ENCODE measurements around the gene TCERG1L.

The TCERG1L gene

DNA sequence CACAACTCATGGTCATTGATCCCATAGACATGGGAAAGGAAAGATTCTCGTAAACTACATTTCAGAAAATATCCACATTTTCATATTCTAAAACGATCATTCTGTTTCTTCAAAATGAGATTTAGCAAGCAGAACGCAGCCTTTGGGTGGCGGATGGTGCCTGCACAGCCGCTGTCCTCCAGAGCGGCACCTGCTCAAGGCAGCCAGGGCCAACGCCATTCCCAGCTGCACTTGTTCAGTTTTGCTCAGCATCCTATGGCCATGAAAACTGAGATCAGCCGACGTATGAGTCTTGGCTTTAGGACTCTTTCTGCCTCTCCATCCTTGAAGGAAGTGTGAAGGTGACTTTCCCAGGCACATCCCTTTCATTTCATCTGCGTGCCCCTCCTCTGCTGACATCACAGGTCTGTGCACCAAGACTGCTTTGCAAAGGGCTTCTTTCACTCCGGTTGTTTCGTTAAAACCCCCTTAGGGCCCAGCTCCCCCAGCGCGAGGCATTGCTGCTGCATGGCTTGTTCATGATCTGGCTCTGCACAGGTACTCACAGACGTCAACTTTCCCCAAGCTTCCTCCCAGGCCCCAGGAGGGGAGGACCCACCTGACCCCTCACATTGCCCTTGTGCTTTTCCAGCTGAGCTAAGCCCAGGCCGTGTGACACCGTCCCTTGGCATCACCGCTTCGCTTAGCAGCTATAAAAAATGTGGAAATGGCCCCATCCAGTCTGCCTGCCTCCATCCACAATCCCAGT is 37.2 kb downstream of the TCERG1L start:
- Histone ChIP-seq H3K36me3 (ENCODE audit: control insufficient read depth in 1 of 2, insufficient read depth in 2 of 2, low read length in 2 of 2) (no peaks in the 10 kb centered on the region), H3K27me3 (ENCODE audit: control insufficient read depth in 1 of 2, insufficient read depth in 2 of 2, low read length in 2 of 2) (no peaks in the 10 kb centered on the region), H3K9ac (ENCODE audit: low read depth in 1 of 2, low read length in 2 of 2) (no peak overlapping the region), H3K9me3 (ENCODE audit: control insufficient read depth in 1 of 2, low read length in 2 of 2) (no peaks in the 10 kb centered on the region), H3K4me3 (ENCODE audit: low read depth in 1 of 2, low read length in 2 of 2) (no peak overlapping the region), H3K27ac (ENCODE audit: low read depth, low read length) (no peak overlapping the region), H3K4me1 (ENCODE audit: control insufficient read depth in 1 of 2, insufficient read depth in 2 of 2, low read length in 2 of 2) (no peaks in the 10 kb centered on the region)

- Histone ChIP-seq H3K27me3 (ENCODE audit: control insufficient read depth in 1 of 2, insufficient read depth in 2 of 2, low read length in 2 of 2) (no peaks in the 10 kb centered on the region), H3K27ac (ENCODE audit: low read depth, low read length) (no peak overlapping the region), H3K9me3 (ENCODE audit: control insufficient read depth in 1 of 2, low read length in 2 of 2) (no peaks in the 10 kb centered on the region), H3K4me3 (ENCODE audit: low read depth in 1 of 2, low read length in 2 of 2) (no peak overlapping the region), H3K9ac (ENCODE audit: low read depth in 1 of 2, low read length in 2 of 2) (no peak overlapping the region), H3K4me1 (ENCODE audit: control insufficient read depth in 1 of 2, insufficient read depth in 2 of 2, low read length in 2 of 2) (no peaks in the 10 kb centered on the region), H3K36me3 (ENCODE audit: control insufficient read depth in 1 of 2, insufficient read depth in 2 of 2, low read length in 2 of 2) (no peaks in the 10 kb centered on the region)
Observed at GRCh38 chr10:131273476-131273875, 38.0 kb downstream of the TCERG1L start.

- no peaks in the 10 kb centered on the region for H3K27me3 ChIP-seq (ENCODE audit: control insufficient read depth in 1 of 2, insufficient read depth in 2 of 2, low read length in 2 of 2)
- no peaks in the 10 kb centered on the region for H3K4me1 ChIP-seq (ENCODE audit: control insufficient read depth in 1 of 2, insufficient read depth in 2 of 2, low read length in 2 of 2)
- H3K36me3 ChIP-seq (ENCODE audit: control insufficient read depth in 1 of 2, insufficient read depth in 2 of 2, low read length in 2 of 2) = no peaks in the 10 kb centered on the region
- H3K9ac ChIP-seq (ENCODE audit: low read depth in 1 of 2, low read length in 2 of 2) = no peak overlapping the region
- H3K9me3 ChIP-seq (ENCODE audit: control insufficient read depth in 1 of 2, low read length in 2 of 2) = no peaks in the 10 kb centered on the region
- H3K27ac ChIP-seq (ENCODE audit: low read depth, low read length) = no peak overlapping the region
- no peak overlapping the region for H3K4me3 ChIP-seq (ENCODE audit: low read depth in 1 of 2, low read length in 2 of 2)
Observed at GRCh38 chr10:131272897-131273451, 38.5 kb downstream of the TCERG1L start.

DNA sequence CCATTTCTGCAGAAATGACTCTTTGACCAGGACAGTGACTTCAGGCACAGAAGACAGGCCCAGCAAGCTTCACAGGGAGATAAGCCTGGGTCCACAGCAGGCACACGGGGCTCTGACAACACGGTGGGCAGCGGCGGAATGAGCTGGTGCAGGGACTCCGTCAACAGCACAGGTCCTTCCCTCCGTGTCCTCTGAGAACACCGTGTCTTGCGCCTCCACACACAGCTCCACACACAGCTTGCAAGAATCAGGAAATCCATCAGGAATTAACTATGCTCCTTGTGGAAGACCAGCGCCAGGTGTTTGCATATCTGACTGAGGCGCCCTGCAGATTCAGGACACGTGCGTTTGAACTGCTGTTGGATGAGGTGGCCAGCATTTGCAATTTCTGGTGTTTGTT is 39.6 kb downstream of the TCERG1L start:
- Histone ChIP-seq H3K27ac (ENCODE audit: low read depth, low read length) (no peak overlapping the region), H3K27me3 (ENCODE audit: control insufficient read depth in 1 of 2, insufficient read depth in 2 of 2, low read length in 2 of 2) (no peaks in the 10 kb centered on the region), H3K4me3 (ENCODE audit: low read depth in 1 of 2, low read length in 2 of 2) (no peak overlapping the region), H3K9ac (ENCODE audit: low read depth in 1 of 2, low read length in 2 of 2) (no peak overlapping the region), H3K4me1 (ENCODE audit: control insufficient read depth in 1 of 2, insufficient read depth in 2 of 2, low read length in 2 of 2) (no peaks in the 10 kb centered on the region), H3K9me3 (ENCODE audit: control insufficient read depth in 1 of 2, low read length in 2 of 2) (no peaks in the 10 kb centered on the region), H3K36me3 (ENCODE audit: control insufficient read depth in 1 of 2, insufficient read depth in 2 of 2, low read length in 2 of 2) (no peaks in the 10 kb centered on the region)

DNA sequence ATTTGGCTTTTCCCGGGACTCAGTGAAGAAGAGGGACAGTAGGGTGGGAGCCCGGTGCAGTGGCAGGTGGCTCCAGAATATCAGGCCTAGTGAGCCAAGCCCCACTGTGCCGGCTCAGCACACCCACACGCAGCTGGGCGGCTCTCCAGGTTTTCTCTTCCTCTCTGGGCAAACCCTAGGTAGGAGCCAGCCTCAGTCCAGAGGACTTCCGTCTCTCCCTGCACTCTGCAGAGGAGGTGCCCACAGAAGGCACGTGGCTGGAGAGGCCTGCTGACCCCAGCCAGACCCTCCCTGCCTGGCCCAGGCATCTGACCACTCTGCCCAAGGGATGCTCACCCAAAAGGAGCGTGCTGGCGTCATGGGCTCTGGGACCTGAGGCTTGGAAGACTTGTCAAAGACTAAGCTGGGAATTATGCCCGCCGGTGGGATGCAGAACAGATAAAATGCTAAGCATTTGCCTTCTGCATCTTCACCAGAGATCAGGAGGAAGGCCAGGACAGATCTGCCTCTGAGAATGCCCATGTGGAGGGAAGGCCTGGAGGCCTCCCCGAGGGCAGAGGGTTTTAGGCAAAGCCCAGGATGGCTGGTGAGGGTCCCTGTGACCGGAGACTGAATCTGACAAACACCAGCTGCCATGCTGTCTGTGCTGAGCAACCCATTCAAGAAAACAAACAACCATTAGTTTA is 40.2 kb downstream of the TCERG1L start:
- Histone ChIP-seq H3K4me3 (ENCODE audit: low read depth in 1 of 2, low read length in 2 of 2) (no peak overlapping the region), H3K9ac (ENCODE audit: low read depth in 1 of 2, low read length in 2 of 2) (no peak overlapping the region), H3K4me1 (ENCODE audit: control insufficient read depth in 1 of 2, insufficient read depth in 2 of 2, low read length in 2 of 2) (no peaks in the 10 kb centered on the region), H3K27ac (ENCODE audit: low read depth, low read length) (no peak overlapping the region), H3K27me3 (ENCODE audit: control insufficient read depth in 1 of 2, insufficient read depth in 2 of 2, low read length in 2 of 2) (no peaks in the 10 kb centered on the region), H3K9me3 (ENCODE audit: control insufficient read depth in 1 of 2, low read length in 2 of 2) (no peaks in the 10 kb centered on the region), H3K36me3 (ENCODE audit: control insufficient read depth in 1 of 2, insufficient read depth in 2 of 2, low read length in 2 of 2) (no peaks in the 10 kb centered on the region)

- Histone ChIP-seq H3K36me3 (ENCODE audit: control insufficient read depth in 1 of 2, insufficient read depth in 2 of 2, low read length in 2 of 2) (no peaks in the 10 kb centered on the region), H3K4me3 (ENCODE audit: low read depth in 1 of 2, low read length in 2 of 2) (no peak overlapping the region), H3K9ac (ENCODE audit: low read depth in 1 of 2, low read length in 2 of 2) (no peak overlapping the region), H3K27me3 (ENCODE audit: control insufficient read depth in 1 of 2, insufficient read depth in 2 of 2, low read length in 2 of 2) (no peaks in the 10 kb centered on the region), H3K4me1 (ENCODE audit: control insufficient read depth in 1 of 2, insufficient read depth in 2 of 2, low read length in 2 of 2) (no peaks in the 10 kb centered on the region), H3K9me3 (ENCODE audit: control insufficient read depth in 1 of 2, low read length in 2 of 2) (no peaks in the 10 kb centered on the region), H3K27ac (ENCODE audit: low read depth, low read length) (no peak overlapping the region)
Observed at GRCh38 chr10:131270461-131271190, 40.9 kb downstream of the TCERG1L start.

DNA sequence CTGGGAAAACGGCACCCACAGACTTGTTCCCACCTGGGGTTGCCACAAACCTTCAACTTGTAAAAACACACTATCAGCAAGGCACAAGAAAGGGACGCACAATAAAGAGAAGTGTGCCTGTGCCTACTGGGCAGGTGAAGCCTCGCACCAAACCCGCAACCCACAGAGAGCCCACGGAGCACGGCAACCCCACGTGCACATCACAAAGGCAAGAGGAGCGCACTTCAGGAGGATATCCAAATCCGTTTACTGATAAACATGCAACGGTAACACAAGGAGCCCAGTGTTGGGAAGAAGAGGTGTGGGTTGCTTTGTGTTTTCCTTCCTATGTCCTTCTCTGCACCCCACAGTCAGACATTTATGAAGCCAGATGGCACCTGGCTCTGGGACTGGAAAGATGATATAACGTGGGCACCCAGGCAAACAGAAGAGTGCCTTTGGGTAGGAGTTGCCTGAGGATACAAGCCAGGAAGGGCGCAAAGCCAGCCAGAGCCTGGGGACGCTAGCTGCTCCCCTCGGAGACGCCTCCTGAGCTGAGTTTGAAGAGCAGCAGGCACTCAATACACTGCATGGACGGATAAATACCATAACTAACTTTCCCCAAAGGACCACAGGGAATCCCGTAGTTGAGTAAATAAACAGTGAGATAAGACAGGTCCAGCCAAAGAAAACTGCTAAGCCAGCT is 41.6 kb downstream of the TCERG1L start:
- Histone ChIP-seq H3K9ac (ENCODE audit: low read depth in 1 of 2, low read length in 2 of 2) (no peak overlapping the region), H3K36me3 (ENCODE audit: control insufficient read depth in 1 of 2, insufficient read depth in 2 of 2, low read length in 2 of 2) (no peaks in the 10 kb centered on the region), H3K27ac (ENCODE audit: low read depth, low read length) (no peak overlapping the region), H3K4me3 (ENCODE audit: low read depth in 1 of 2, low read length in 2 of 2) (no peak overlapping the region), H3K4me1 (ENCODE audit: control insufficient read depth in 1 of 2, insufficient read depth in 2 of 2, low read length in 2 of 2) (no peaks in the 10 kb centered on the region), H3K9me3 (ENCODE audit: control insufficient read depth in 1 of 2, low read length in 2 of 2) (no peaks in the 10 kb centered on the region), H3K27me3 (ENCODE audit: control insufficient read depth in 1 of 2, insufficient read depth in 2 of 2, low read length in 2 of 2) (no peaks in the 10 kb centered on the region)

DNA sequence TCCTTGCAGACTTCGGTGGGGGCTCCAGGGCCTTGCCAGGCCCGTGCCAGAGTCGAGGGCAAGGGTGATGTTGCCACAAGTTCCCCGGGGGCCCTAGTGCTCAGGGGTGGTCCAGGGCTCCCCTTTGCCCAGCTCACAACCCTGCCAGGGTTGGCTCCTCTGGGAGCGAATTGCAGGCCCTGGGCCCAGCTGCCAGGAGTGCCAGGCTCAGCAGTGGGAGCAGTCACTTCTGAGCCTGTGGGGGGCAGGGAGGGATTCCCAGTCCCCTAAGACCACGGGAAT is 43.8 kb downstream of the TCERG1L start:
- no peaks in the 10 kb centered on the region for H3K36me3 ChIP-seq (ENCODE audit: control insufficient read depth in 1 of 2, insufficient read depth in 2 of 2, low read length in 2 of 2)
- H3K27me3 ChIP-seq (ENCODE audit: control insufficient read depth in 1 of 2, insufficient read depth in 2 of 2, low read length in 2 of 2) = no peaks in the 10 kb centered on the region
- no peaks in the 10 kb centered on the region for H3K4me1 ChIP-seq (ENCODE audit: control insufficient read depth in 1 of 2, insufficient read depth in 2 of 2, low read length in 2 of 2)
- H3K9me3 ChIP-seq (ENCODE audit: control insufficient read depth in 1 of 2, low read length in 2 of 2) = no peaks in the 10 kb centered on the region
- H3K4me3 ChIP-seq (ENCODE audit: low read depth in 1 of 2, low read length in 2 of 2) = no peak overlapping the region
- H3K27ac ChIP-seq (ENCODE audit: low read depth, low read length) = no peak overlapping the region
- H3K9ac ChIP-seq (ENCODE audit: low read depth in 1 of 2, low read length in 2 of 2) = no peak overlapping the region

DNA sequence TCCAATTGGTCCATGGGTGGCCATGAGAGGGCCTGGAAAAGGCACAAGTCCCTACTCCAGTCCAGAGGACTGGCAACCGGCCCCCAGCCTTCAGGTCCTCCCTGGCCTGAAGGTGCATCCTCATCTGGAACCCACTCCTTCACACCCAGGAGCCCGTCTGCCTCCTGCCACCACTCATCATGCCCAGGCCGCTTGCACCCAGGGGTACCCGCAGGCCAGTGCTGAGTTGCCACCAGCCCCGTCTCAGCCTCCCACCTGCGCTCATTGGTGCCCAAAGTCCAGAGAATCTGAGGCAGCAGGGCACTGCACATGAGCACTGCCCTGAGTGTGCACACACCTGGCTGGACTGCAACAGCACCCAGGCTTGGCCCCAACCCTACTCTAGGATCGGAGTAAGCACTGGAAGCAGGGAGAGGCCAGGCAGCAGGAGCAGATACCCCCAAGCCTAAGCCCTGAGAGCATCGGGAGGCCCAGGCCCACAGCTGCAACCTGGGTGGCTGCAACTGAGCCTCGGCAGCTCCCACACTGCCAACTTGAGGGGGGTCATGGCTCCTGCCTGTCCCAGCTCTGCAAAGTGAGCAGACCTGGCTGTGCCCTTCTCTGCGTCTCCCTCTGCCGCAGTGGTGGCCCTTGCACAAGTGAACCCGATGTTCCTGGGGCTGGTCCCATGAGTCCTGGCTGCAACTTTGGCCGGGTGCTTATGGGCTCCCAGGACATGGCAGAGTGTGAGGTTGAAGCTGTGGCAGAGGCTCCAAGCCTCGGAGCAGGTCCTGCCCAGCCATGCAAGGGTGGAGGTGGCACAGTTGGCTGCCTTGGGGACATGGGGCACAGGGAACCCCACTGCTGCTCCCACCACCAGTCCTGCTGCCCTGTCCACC is 44.3 kb downstream of the TCERG1L start:
- Histone ChIP-seq H3K27ac (ENCODE audit: low read depth, low read length) (no peak overlapping the region), H3K9me3 (ENCODE audit: control insufficient read depth in 1 of 2, low read length in 2 of 2) (no peaks in the 10 kb centered on the region), H3K27me3 (ENCODE audit: control insufficient read depth in 1 of 2, insufficient read depth in 2 of 2, low read length in 2 of 2) (no peaks in the 10 kb centered on the region), H3K4me3 (ENCODE audit: low read depth in 1 of 2, low read length in 2 of 2) (no peak overlapping the region), H3K9ac (ENCODE audit: low read depth in 1 of 2, low read length in 2 of 2) (no peak overlapping the region), H3K36me3 (ENCODE audit: control insufficient read depth in 1 of 2, insufficient read depth in 2 of 2, low read length in 2 of 2) (no peaks in the 10 kb centered on the region), H3K4me1 (ENCODE audit: control insufficient read depth in 1 of 2, insufficient read depth in 2 of 2, low read length in 2 of 2) (no peaks in the 10 kb centered on the region)

All from duodenal mucosa (tissue), 2 donors.